Hippocampal formation (tissue), 2 donors: ENCODE results near the gene CFAP70.

Source experiments
- DNase-seq, 2 donors: peaks; one replicate each; lab custom pipeline; 2025; lab: John Stamatoyannopoulos, UW

The CFAP70 gene

DNA sequence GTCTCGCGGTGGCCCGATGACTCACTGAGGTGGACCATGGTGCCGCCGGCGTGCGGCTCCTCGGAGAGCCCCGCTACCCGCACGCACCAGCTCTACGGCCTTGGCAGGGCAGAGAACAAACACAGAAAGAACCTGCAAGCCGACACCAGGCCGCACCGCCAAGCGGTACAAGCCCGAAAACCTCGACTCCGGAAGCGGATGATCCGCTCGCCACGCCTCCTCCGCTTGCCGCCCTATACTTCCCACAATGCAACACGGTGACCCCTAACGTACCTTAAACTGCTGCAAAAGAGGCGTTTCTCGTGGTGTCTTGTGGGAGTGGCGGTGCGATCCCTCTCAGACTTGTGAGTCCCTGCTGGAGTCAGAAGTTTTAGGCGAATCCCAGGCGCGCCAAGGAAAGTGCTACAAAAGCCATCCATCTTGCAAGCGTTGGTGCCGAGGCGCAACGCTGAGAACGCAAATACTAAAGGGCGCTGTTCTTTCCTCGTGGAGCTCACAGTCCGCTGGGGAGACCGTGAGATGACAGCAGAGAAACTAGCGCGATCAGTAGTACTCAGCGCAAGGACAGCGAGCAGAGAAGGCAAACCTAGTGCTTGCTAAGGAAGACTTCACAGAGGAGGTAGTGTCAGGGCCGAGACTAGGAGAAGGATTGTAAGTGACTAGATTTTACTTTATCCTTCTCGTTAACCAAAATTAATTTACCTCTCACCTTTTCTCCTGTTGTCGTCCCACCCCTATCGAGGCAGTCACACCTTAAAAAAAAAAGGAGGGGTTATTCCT, 106.0 kb downstream of the CFAP70 start, which contains the start of gene MRPS16:
Gene MRPS16 (minus strand): TSS at position 200 of the 780 bp plus-strand sequence. CDS start 162 bp downstream, at position 38.
- peak; percentile 95 to 97 for DNase-seq

DNA sequence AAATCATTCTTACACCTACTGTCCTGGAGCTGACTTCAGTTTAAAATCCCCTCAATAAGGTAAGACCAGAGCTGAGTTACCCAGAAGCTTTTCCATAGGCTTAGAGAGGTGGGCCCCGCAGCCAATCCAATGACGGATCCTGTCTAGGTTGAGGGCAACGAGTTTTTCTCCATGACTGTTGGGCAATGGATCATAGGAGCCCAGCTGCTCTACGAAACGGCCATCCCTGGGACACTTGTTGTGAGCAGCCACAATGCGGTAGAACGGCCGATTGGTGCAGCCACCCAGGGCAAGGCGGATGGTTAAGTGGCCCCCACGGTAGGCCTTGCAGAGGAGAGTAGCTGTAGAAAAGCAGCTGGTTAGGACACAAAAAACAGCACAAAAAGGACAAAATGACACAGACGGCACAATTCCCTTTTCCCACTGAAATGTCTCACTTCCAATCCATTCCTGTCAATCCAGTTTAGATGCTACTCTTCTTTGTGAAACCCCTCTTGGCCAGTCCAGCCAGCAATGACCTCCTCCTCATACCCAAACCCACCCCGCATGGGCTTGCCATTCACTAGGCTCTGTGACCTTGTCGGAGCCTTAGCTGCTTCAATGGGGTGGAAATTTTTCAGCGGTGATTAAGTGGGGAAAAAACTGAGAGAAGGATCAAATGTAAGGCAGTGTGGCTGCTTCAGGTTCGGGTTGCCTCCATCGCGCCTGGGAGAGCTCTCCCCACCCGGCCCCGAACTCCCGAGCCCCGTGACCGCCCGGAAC, 106.8 kb downstream of the CFAP70 start:
- no peak for DNase-seq

GRCh38 chr10:73248259-73248724, 110.4 kb downstream of the CFAP70 start:
- DNase-seq, result no peak

DNA sequence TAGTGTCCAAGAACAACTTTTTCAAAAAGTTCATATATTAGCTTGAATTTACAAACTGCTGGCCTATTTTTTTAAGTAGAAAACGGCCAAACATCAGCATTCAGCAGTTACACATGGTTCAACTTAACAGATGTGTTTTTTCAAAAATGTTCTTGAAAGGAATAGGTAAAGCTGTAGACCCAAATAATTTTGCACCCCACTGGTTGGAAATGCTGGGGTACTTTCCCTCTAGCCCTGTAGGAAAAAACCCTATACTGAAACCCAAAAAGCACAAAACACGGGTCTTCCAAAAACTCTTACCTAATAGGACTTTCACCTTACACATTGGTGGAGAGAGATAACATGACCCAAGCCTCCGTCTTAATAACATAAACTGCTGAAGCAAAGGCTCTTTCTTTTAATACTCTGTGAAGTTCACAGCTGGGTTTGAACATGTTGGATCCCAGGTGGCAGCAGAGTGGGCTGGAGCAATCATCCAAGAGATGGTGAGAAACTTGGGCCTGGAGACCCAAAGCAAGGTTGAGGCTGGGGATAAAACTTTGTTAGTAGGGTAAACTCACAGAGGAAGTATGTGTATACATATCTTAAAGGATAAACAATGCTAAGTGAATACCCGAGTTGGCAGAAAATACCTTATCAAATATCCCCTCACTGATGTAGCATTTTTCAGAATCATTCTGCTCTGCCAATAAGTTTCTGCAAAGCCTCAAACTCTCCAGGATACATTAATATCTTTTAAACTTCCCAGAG, 111.0 kb downstream of the CFAP70 start:
- no peak for DNase-seq

- DNase-seq, result peak; percentile 59 to 89
Measured at GRCh38 chr10:73246646-73247508, 111.8 kb downstream of the CFAP70 start, which contains the start of gene DNAJC9. TSS of gene DNAJC9 (minus strand) at chr10:73247255. CDS start at chr10:73247189, 66 bp downstream.

- DNase-seq, result no peak
Measured at GRCh38 chr10:73246322-73246645, 112.4 kb downstream of the CFAP70 start.

GRCh38 chr10:73244866-73245477, 113.7 kb downstream of the CFAP70 start:
- DNase-seq, result no peak

- DNase-seq, result no peak
Measured at GRCh38 chr10:73239908-73240307, 118.8 kb downstream of the CFAP70 start.

- no peak for DNase-seq
Measured at GRCh38 chr10:73238990-73239566, 119.6 kb downstream of the CFAP70 start.

- no peak for DNase-seq
Measured at GRCh38 chr10:73234695-73235094, 124.0 kb downstream of the CFAP70 start.

GRCh38 chr10:73233883-73234282, 124.8 kb downstream of the CFAP70 start:
- no peak for DNase-seq

GRCh38 chr10:73232887-73233286, 125.8 kb downstream of the CFAP70 start:
- no peak for DNase-seq

- no peak for DNase-seq
Measured at GRCh38 chr10:73229567-73229966, 129.1 kb downstream of the CFAP70 start.

- DNase-seq, result no peak
Measured at GRCh38 chr10:73228247-73228646, 130.4 kb downstream of the CFAP70 start.

- DNase-seq, result no peak
Measured at GRCh38 chr10:73226663-73227062, 132.0 kb downstream of the CFAP70 start.

- no peak for DNase-seq
Measured at GRCh38 chr10:73225518-73225917, 133.1 kb downstream of the CFAP70 start.

GRCh38 chr10:73220989-73221388, 137.7 kb downstream of the CFAP70 start:
- no peak for DNase-seq

DNA sequence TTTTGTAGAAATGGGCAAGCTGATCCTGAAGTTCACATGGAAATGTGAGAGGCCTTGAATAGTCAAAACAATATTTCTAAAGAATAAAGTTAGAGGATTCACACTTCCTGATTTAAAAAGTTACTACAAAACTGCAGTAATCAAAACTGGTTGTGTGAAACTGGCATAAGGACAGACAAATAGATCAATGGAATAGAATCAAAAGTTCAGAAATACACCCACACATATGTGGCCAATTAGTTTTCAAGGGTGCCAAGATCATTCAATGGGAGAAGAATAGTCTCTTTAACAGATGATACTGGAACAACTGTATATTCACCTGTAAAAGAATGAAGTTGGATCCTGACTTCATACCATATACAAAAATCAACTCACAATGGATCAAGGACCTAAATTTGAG, 139.3 kb downstream of the CFAP70 start:
- DNase-seq, result no peak

GRCh38 chr10:73218431-73219191, 140.1 kb downstream of the CFAP70 start:
- no peak for DNase-seq

- no peak for DNase-seq
Measured at GRCh38 chr10:73217628-73218027, 141.0 kb downstream of the CFAP70 start.
